H9 (cell line): Measurements from ENCODE around the gene TMEM115. TPM values are rescaled to one million over a fixed set of nuclear protein-coding genes. Genes with fewer than 3 reads are reported as not detected.
"Not testable (repeated sequence)": the region's sequence is repeated elsewhere in the genome, so short reads cannot be mapped to it uniquely, and the experiment has no call there.

Experiments
- DNase-seq: peaks from one replicate; pipeline ENCODE4 v3.0.0-alpha.2; 2017
- H2AFZ ChIP-seq: one replicate; pipeline ENCODE4 v1.6.1; 2013; ENCODE audit warnings: mild to moderate bottlenecking, low read length, control low read depth, moderate library complexity
- H2AK5ac ChIP-seq: 2 replicates; pipeline ENCODE4 v1.6.1; 2013; ENCODE audit warnings: low read length, control low read depth, mixed read lengths; ENCODE audit not compliant: insufficient read length
- H2BK120ac ChIP-seq: one replicate; pipeline ENCODE4 v1.6.1; 2013; ENCODE audit warnings: low read depth, mild to moderate bottlenecking, low read length, control low read depth, inconsistent platforms; ENCODE audit not compliant: poor library complexity, severe bottlenecking
- H2BK12ac ChIP-seq: 2 replicates; pipeline ENCODE4 v1.6.1; 2013; ENCODE audit warnings: low read length, control low read depth, mixed read lengths, low read depth; ENCODE audit not compliant: insufficient read length
- H2BK15ac ChIP-seq: 2 replicates; pipeline ENCODE4 v1.6.1; 2013; ENCODE audit warnings: low read depth, low read length, control low read depth
- H2BK20ac ChIP-seq: one replicate; pipeline ENCODE4 v1.6.1; 2013; ENCODE audit warnings: low read depth, mild to moderate bottlenecking, low read length, control low read depth, inconsistent platforms; ENCODE audit not compliant: poor library complexity, severe bottlenecking
- H2BK5ac ChIP-seq: 2 replicates; pipeline ENCODE4 v1.6.1; 2013; ENCODE audit warnings: low read length, control low read depth, mixed read lengths; ENCODE audit not compliant: insufficient read length
- H3K14ac ChIP-seq: 2 replicates; pipeline ENCODE4 v1.6.1; 2013; ENCODE audit warnings: low read length, control low read depth; ENCODE audit not compliant: insufficient read depth
- H3K18ac ChIP-seq: 2 replicates; pipeline ENCODE4 v1.6.1; 2013; ENCODE audit warnings: low read depth, mild to moderate bottlenecking, mixed read lengths, low read length, control low read depth; ENCODE audit not compliant: insufficient read length
- H3K23ac ChIP-seq: 2 replicates; pipeline ENCODE4 v1.6.1; 2013; ENCODE audit warnings: low read length, control low read depth, mixed read lengths, low read depth; ENCODE audit not compliant: insufficient read length
- H3K23me2 ChIP-seq: 2 replicates; pipeline ENCODE4 v1.6.1; 2013; ENCODE audit warnings: low read depth, mild to moderate bottlenecking, mixed read lengths, low read length, control low read depth; ENCODE audit not compliant: insufficient read length, poor library complexity, severe bottlenecking
- H3K27ac ChIP-seq: 2 replicates; pipeline ENCODE4 v1.5.1; 2013; ENCODE audit warnings: low read length, control low read depth, mixed read lengths, low read depth; ENCODE audit not compliant: insufficient read length
- H3K27me3 ChIP-seq: 2 replicates; pipeline ENCODE4 v1.6.1; 2013; ENCODE audit warnings: low read length, control low read depth, inconsistent platforms; ENCODE audit not compliant: insufficient read depth
- H3K4ac ChIP-seq: 2 replicates; pipeline ENCODE4 v1.6.1; 2013; ENCODE audit warnings: low read depth, mild to moderate bottlenecking, control low read depth, inconsistent platforms, low read length, moderate library complexity
- H3K4me1 ChIP-seq: 2 replicates; pipeline ENCODE4 v1.6.1; 2013; ENCODE audit warnings: low read length, control low read depth, inconsistent platforms; ENCODE audit not compliant: insufficient read depth
- H3K4me2 ChIP-seq: 2 replicates; pipeline ENCODE4 v1.6.1; 2013; ENCODE audit warnings: low read length, control low read depth, mixed read lengths; ENCODE audit not compliant: insufficient read length, insufficient read depth
- H3K56ac ChIP-seq: 2 replicates; pipeline ENCODE4 v1.6.1; 2013; ENCODE audit warnings: low read depth, mild to moderate bottlenecking, mixed read lengths, low read length, control low read depth; ENCODE audit not compliant: insufficient read length
- H3K79me1 ChIP-seq: 2 replicates; pipeline ENCODE4 v1.6.1; 2013; ENCODE audit warnings: low read depth, mild to moderate bottlenecking, moderate library complexity, low read length, control low read depth, inconsistent platforms; ENCODE audit not compliant: insufficient read depth, poor library complexity, severe bottlenecking
- H3K79me2 ChIP-seq: 2 replicates; pipeline ENCODE4 v1.6.1; 2013; ENCODE audit warnings: low read length, control low read depth, inconsistent platforms; ENCODE audit not compliant: insufficient read depth
- H3K9ac ChIP-seq: 2 replicates; pipeline ENCODE4 v1.6.1; 2013; ENCODE audit warnings: low read length, control low read depth, mixed read lengths; ENCODE audit not compliant: insufficient read length; ENCODE audit errors: extremely low read depth
- H3K9me3 ChIP-seq: one replicate; pipeline ENCODE4 v1.6.1; 2013; ENCODE audit warnings: low read depth, low read length, inconsistent platforms; ENCODE audit not compliant: control insufficient read depth
- H3T11ph ChIP-seq: one replicate; pipeline ENCODE4 v1.6.1; 2013; ENCODE audit warnings: mild to moderate bottlenecking, low read length, control low read depth, inconsistent platforms
- H4K20me1 ChIP-seq: one replicate; pipeline ENCODE4 v1.6.1; 2013; ENCODE audit not compliant: control insufficient read depth, insufficient read length, insufficient read depth
- H4K5ac ChIP-seq: 2 replicates; pipeline ENCODE4 v1.6.1; 2013; ENCODE audit warnings: low read depth, mild to moderate bottlenecking, mixed read lengths, low read length, control low read depth; ENCODE audit not compliant: insufficient read length
- H4K8ac ChIP-seq: replicated peaks from 2 replicates; pipeline ENCODE4 v1.6.1; 2013; ENCODE audit warnings: low read length, control low read depth, mixed read lengths, low read depth; ENCODE audit not compliant: insufficient read length
- H4K91ac ChIP-seq: 2 replicates; pipeline ENCODE4 v1.6.1; 2013; ENCODE audit warnings: low read depth, mild to moderate bottlenecking, moderate library complexity, mixed read lengths, low read length, control low read depth; ENCODE audit not compliant: insufficient read length
- H3K27ac Mint-ChIP-seq, 3 experiments: 2 replicates in 2 of 3; 3 replicates in 1 of 3; pipeline ENCODE4 v1.8.0; 2020 to 2021; ENCODE audit warnings: mixed read lengths in 3 of 3, mild to moderate bottlenecking in 1 of 3, moderate library complexity in 1 of 3
- H3K27me3 Mint-ChIP-seq: 2 replicates; pipeline ENCODE4 v1.8.0; 2021; ENCODE audit warnings: low read depth, mild to moderate bottlenecking, moderate library complexity, mixed read lengths
- H3K36me3 Mint-ChIP-seq, 3 experiments: 2 replicates in 2 of 3; 3 replicates in 1 of 3; pipeline ENCODE4 v1.8.0; 2020 to 2021; ENCODE audit warnings: low read depth in 3 of 3, mixed read lengths in 3 of 3; ENCODE audit not compliant: insufficient read depth in 1 of 3
- H3K4me1 Mint-ChIP-seq, 2 experiments: 2 replicates each; pipeline ENCODE4 v1.8.0; 2020; ENCODE audit warnings: mixed read lengths in 2 of 2
- H3K4me3 Mint-ChIP-seq, 2 experiments: 2 replicates in 1 of 2; 3 replicates in 1 of 2; pipeline ENCODE4 v1.8.0; 2020 to 2021; ENCODE audit warnings: mild to moderate bottlenecking in 2 of 2, mixed read lengths in 2 of 2, moderate library complexity in 1 of 2
- H3K9me3 Mint-ChIP-seq, 2 experiments: 2 replicates in 1 of 2; 3 replicates in 1 of 2; pipeline ENCODE4 v1.8.0; 2020; ENCODE audit warnings: mild to moderate bottlenecking in 2 of 2, mixed read lengths in 2 of 2, moderate library complexity in 1 of 2
- WGBS: extraction: QIAGEN DNeasy Blood & Tissue Kit; methylation state at CpG from one replicate; pipeline ENCODE4 v1.1.7; 2013; ENCODE audit warnings: missing lambda C conversion rate, low lambda C conversion rate, mixed read lengths; ENCODE audit not compliant: insufficient read length; ENCODE audit errors: extremely low coverage; 5-methylcytosine and 5-hydroxymethylcytosine counted together
- total RNA-seq: library from RNA; stranded (reverse); gene quantifications from 2 replicates; pipeline ENCODE4 v1.2.1, GENCODE V29; 2021
- TF ChIP-seq, protein P1 (sequence below): fragments of 200-600 bp; sonication (generic); conservative IDR thresholded peaks from 3 replicates; pipeline ENCODE4 v1.8.0; 2021; ENCODE audit warnings: antibody characterized with exemption, mild to moderate bottlenecking

Gene TMEM115
- total RNA-seq, 1 experiment from 2014 or later: 32.3 TPM

DNA sequence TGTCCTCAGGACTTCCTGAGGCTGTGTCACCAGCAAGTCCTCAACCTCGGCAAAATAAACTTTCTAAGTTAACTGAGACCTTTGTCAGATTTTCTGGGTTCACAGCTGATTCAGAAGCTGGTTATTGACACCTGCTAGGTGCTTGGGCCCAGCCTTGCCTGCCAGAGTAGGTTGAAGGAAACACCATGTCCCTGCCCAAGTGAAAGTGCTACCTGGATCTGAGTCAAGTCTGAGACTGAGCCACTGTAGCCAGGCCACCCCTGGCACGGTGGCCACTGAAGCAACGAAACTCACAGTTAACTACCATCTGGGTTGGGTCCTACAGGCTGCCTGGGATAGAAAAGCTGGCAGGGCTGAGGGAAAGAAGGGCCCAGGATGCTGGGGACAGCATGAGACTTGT, 45.0 kb downstream of the TMEM115 start:
- H3K4me3 Mint-ChIP-seq: no peak overlapping the region
- no peak overlapping the region for H4K8ac ChIP-seq
- H3K23ac ChIP-seq: no peak overlapping the region
- H3K27me3 ChIP-seq: no peaks in the 10 kb centered on the region
- H3K56ac ChIP-seq: no peak overlapping the region
- no peaks in the 10 kb centered on the region for H3K23me2 ChIP-seq
- H4K5ac ChIP-seq: no peak overlapping the region
- H3K9me3 Mint-ChIP-seq: peaks cover 14 to 17% of the 10 kb centered on the region in 2 experiments
- H3K79me1 ChIP-seq: no peaks in the 10 kb centered on the region
- H2BK15ac ChIP-seq: no peak overlapping the region
- H3K14ac ChIP-seq: no peak overlapping the region
- no peaks in the 10 kb centered on the region for H3K79me2 ChIP-seq
- no peak overlapping the region for H2AK5ac ChIP-seq
- no peak overlapping the region for H2BK20ac ChIP-seq
- peaks cover 48 to 58% (median 56%) of the 10 kb centered on the region in 3 experiments for H3K36me3 Mint-ChIP-seq
- H2BK120ac ChIP-seq: no peak overlapping the region
- no peak overlapping the region for H2BK5ac ChIP-seq
- no peak overlapping the region for H3K4me2 ChIP-seq
- H3K4me1 Mint-ChIP-seq: peaks cover 6 to 18% of the 10 kb centered on the region in 2 experiments
- H3T11ph ChIP-seq: no peak overlapping the region
- H3K9ac ChIP-seq: no peak overlapping the region
- H2BK12ac ChIP-seq: no peak overlapping the region
- peaks cover 4% of the 10 kb centered on the region for H3K27me3 Mint-ChIP-seq
- H4K20me1 ChIP-seq: no peaks in the 10 kb centered on the region
- DNase-seq: no peak
- H3K4me1 ChIP-seq: no peaks in the 10 kb centered on the region
- no peak overlapping the region for H3K27ac ChIP-seq
- TF ChIP-seq, protein P1, sequence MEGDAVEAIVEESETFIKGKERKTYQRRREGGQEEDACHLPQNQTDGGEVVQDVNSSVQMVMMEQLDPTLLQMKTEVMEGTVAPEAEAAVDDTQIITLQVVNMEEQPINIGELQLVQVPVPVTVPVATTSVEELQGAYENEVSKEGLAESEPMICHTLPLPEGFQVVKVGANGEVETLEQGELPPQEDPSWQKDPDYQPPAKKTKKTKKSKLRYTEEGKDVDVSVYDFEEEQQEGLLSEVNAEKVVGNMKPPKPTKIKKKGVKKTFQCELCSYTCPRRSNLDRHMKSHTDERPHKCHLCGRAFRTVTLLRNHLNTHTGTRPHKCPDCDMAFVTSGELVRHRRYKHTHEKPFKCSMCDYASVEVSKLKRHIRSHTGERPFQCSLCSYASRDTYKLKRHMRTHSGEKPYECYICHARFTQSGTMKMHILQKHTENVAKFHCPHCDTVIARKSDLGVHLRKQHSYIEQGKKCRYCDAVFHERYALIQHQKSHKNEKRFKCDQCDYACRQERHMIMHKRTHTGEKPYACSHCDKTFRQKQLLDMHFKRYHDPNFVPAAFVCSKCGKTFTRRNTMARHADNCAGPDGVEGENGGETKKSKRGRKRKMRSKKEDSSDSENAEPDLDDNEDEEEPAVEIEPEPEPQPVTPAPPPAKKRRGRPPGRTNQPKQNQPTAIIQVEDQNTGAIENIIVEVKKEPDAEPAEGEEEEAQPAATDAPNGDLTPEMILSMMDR: no peak
- no peak overlapping the region for H4K91ac ChIP-seq
- peak overlapping the region in 2 of 3 experiments; percentile 35 to 42; a peak in 3 of 7 replicates for H3K27ac Mint-ChIP-seq
- no peak overlapping the region for H2AFZ ChIP-seq
- no peak overlapping the region for H3K18ac ChIP-seq
- no CpG with 5 or more reads among the region's 3 CpGs for WGBS
- no peak overlapping the region for H3K4ac ChIP-seq
- H3K9me3 ChIP-seq: no peaks in the 10 kb centered on the region

DNA sequence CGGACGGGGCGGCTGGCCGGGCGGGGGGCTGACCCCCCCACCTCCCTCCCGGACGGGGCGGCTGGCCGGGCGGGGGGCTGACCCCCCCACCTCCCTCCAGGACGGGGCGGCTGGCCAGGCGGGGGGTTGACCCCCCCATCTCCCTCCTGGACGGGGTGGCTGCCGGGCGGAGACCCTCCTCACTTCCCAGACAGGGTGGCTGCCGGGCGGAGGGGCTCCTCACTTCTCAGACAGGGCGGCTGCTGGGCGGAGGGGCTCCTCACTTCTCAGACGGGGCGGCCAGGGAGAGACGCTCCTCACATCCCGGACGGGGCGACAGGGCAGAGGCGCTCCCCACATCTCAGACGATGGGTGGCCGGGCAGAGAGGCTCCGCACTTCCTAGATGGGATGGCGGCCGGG, 47.3 kb downstream of the TMEM115 start:
- H2BK120ac ChIP-seq, H4K91ac ChIP-seq, H3K9ac ChIP-seq, H2BK20ac ChIP-seq, H3K27ac ChIP-seq, H3K18ac ChIP-seq, H4K8ac ChIP-seq, H2BK5ac ChIP-seq, H3K27me3 Mint-ChIP-seq, H2AK5ac ChIP-seq, H3T11ph ChIP-seq, DNase-seq, H4K20me1 ChIP-seq, H2BK15ac ChIP-seq, H3K14ac ChIP-seq, H3K4me2 ChIP-seq, H2BK12ac ChIP-seq, H3K23ac ChIP-seq, H3K4me1 ChIP-seq, H3K4me1 Mint-ChIP-seq, H3K79me1 ChIP-seq, H3K9me3 ChIP-seq, H3K4me3 Mint-ChIP-seq, H3K27ac Mint-ChIP-seq, H3K4ac ChIP-seq, H3K79me2 ChIP-seq, H2AFZ ChIP-seq, H4K5ac ChIP-seq, H3K23me2 ChIP-seq, H3K56ac ChIP-seq, H3K27me3 ChIP-seq: not testable (repeated sequence)
- peaks cover 31 to 39% of the 10 kb centered on the region in 2 experiments for H3K9me3 Mint-ChIP-seq
- WGBS: no CpG with 5 or more reads among the region's 32 CpGs
- peaks cover 34 to 40% (median 35%) of the 10 kb centered on the region in 3 experiments for H3K36me3 Mint-ChIP-seq
